Tibial nerve (tissue), 4 donors: ENCODE measurements around the gene GRIK3.

ENCODE experiments used
- EP300 ChIP-seq, 2 donors: sonication (generic); formaldehyde crosslinking; IDR thresholded peaks; one replicate each; pipeline ENCODE4 v1.6.1; 2017; ENCODE audit warnings: antibody characterized with exemption in 2 of 2, mild to moderate bottlenecking in 1 of 2
- TF ChIP-seq, protein P1 (sequence below), 5 experiments: fragments of 200-600 bp in 3 of 5; fragments of 450-650 bp in 2 of 5; sonication (generic) in 3 of 5; IDR thresholded peaks; one replicate each; pipeline ENCODE4 v1.5.1; 2016 to 2019; ENCODE audit warnings: antibody characterized with exemption in 5 of 5, mild to moderate bottlenecking in 3 of 5, moderate library complexity in 2 of 5

DNA sequence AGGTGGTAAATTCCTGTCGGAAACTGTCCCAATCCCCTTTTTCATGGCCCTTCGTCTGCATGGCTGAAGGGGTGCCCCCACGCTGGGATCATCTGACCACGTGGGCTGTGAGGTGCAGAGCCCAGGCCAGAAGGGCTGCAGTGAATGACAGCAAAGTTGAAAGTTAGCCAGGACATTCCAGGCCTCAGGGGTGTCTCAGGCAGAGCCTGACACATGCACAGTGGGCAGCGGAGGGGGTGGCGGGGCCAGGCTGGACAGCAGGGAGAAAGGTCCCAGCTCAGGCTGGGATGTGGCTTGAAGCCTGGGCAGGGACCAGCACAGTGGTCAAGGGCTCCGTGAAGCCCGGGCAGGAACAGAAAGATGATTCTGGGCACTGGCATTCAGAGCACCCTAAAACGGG is 49.6 kb downstream of the GRIK3 start:
- TF ChIP-seq, protein P1, sequence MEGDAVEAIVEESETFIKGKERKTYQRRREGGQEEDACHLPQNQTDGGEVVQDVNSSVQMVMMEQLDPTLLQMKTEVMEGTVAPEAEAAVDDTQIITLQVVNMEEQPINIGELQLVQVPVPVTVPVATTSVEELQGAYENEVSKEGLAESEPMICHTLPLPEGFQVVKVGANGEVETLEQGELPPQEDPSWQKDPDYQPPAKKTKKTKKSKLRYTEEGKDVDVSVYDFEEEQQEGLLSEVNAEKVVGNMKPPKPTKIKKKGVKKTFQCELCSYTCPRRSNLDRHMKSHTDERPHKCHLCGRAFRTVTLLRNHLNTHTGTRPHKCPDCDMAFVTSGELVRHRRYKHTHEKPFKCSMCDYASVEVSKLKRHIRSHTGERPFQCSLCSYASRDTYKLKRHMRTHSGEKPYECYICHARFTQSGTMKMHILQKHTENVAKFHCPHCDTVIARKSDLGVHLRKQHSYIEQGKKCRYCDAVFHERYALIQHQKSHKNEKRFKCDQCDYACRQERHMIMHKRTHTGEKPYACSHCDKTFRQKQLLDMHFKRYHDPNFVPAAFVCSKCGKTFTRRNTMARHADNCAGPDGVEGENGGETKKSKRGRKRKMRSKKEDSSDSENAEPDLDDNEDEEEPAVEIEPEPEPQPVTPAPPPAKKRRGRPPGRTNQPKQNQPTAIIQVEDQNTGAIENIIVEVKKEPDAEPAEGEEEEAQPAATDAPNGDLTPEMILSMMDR (IDR thresholded peaks at IDR 0.05): no peak
- TF ChIP-seq EP300 (IDR thresholded peaks at IDR 0.05): no peak
